Panc1 (cell line): ENCODE results near the gene PRKAR2B.

Experiments
- CTCF ChIP-seq: fragments of 450-650 bp; IDR thresholded peaks from 2 replicates; pipeline ENCODE4 v1.5.1; 2017; ENCODE audit warnings: mild to moderate bottlenecking
- POLR2AphosphoS5 ChIP-seq: IDR thresholded peaks from 2 replicates; pipeline ENCODE4 v1.6.1; 2012; ENCODE audit warnings: mild to moderate bottlenecking, low read depth, low read length, moderate library complexity
- REST ChIP-seq, 2 experiments: IDR thresholded peaks; 2 replicates each; pipeline ENCODE4 v1.6.1; 2011 to 2012; ENCODE audit warnings: low read depth in 2 of 2, control low read depth in 1 of 2, low read length in 1 of 2, mild to moderate bottlenecking in 1 of 2, moderate library complexity in 1 of 2; ENCODE audit not compliant: insufficient read depth in 1 of 2

GRCh38 chr7:107190090-107190489 lies 145.6 kb downstream of the PRKAR2B start:
- TF ChIP-seq CTCF (no peak), REST (IDR thresholded peaks at IDR 0.05; ENCODE audit: insufficient read depth in 1 of 2, low read depth in 2 of 2, low read length in 1 of 2) (no peak), POLR2AphosphoS5 (no peak)
